H1 (cell line): Measurements from ENCODE around the gene FGF14. TPM values are rescaled to one million over a fixed set of nuclear protein-coding genes. Genes with fewer than 3 reads are reported as not detected.

Experiments used
- CTCF ChIA-PET: fragments of 300-600 bp; sonication (Branson Sonifier 250); formaldehyde crosslinking; loops from one replicate; lab custom pipeline; 2021; ENCODE audit not compliant: partially characterized antibody; lab: Charles Lee
- POLR2A ChIA-PET: fragments of 300-600 bp; sonication (Branson Sonifier 250); formaldehyde crosslinking; loops from one replicate; lab custom pipeline; 2021; ENCODE audit warnings: inconsistent platforms; ENCODE audit not compliant: partially characterized antibody; lab: Charles Lee
- DNase-seq, 2 experiments: peaks; one replicate each; pipeline versions ENCODE4 v3.0.0 to v3.0.0-alpha.2; 2010 to 2022; ENCODE audit warnings: low spot score in 2 of 2, low read depth in 1 of 2, mixed read lengths in 1 of 2
- FAIRE-seq: peaks from 2 replicates; lab custom pipeline; 2011; peaks lifted over from hg19 to GRCh38; lab: Jason Lieb, UNC
- H2AFZ ChIP-seq: 2 replicates; pipeline ENCODE4 v1.8.1; 2012; ENCODE audit warnings: low read length, inconsistent platforms
- H2AK5ac ChIP-seq: 2 replicates; pipeline ENCODE4 v1.6.1; 2013; ENCODE audit warnings: low read depth, low read length
- H2BK120ac ChIP-seq: replicated peaks from 2 replicates; pipeline ENCODE3; 2013; ENCODE audit warnings: low read depth, low read length, inconsistent platforms
- H2BK12ac ChIP-seq: 2 replicates; pipeline ENCODE4 v1.6.1; 2013; ENCODE audit warnings: low read depth, low read length
- H2BK15ac ChIP-seq: 2 replicates; pipeline ENCODE4 v1.6.1; 2013; ENCODE audit warnings: low read length
- H2BK20ac ChIP-seq: 2 replicates; pipeline ENCODE4 v1.6.1; 2013; ENCODE audit warnings: low read length
- H2BK5ac ChIP-seq: 2 replicates; pipeline ENCODE4 v1.6.1; 2013; ENCODE audit warnings: low read depth, low read length
- H3K14ac ChIP-seq: 2 replicates; pipeline ENCODE4 v1.6.1; 2013; ENCODE audit warnings: inconsistent platforms; ENCODE audit not compliant: insufficient read length
- H3K18ac ChIP-seq: 2 replicates; pipeline ENCODE4 v1.6.1; 2013; ENCODE audit warnings: low read length; ENCODE audit errors: extremely low read depth
- H3K23ac ChIP-seq: 2 replicates; pipeline ENCODE4 v1.6.1; 2013; ENCODE audit warnings: inconsistent platforms; ENCODE audit not compliant: insufficient read length
- H3K23me2 ChIP-seq: 2 replicates; pipeline ENCODE4 v1.6.1; 2013; ENCODE audit warnings: low read depth, low read length
- H3K27ac ChIP-seq: 2 replicates; pipeline ENCODE4 v1.6.1; 2011; ENCODE audit warnings: low read depth, low read length, inconsistent platforms
- H3K27me3 ChIP-seq, 4 experiments: replicated peaks in 1 of 4; 1 replicate in 1 of 4; 2 replicates in 3 of 4; pipeline versions ENCODE4 v1.6.1 to v1.8.1; 2011 to 2013; ENCODE audit warnings: low read length in 3 of 4, mild to moderate bottlenecking in 3 of 4, inconsistent platforms in 2 of 4, mixed read lengths in 2 of 4, moderate library complexity in 1 of 4; ENCODE audit not compliant: control insufficient read depth in 3 of 4, insufficient read depth in 3 of 4; ENCODE audit errors: extremely low read depth in 1 of 4
- H3K36me3 ChIP-seq, 4 experiments: 2 replicates each; pipeline versions ENCODE4 v1.6.1 to v1.8.1; 2011 to 2013; ENCODE audit warnings: mild to moderate bottlenecking in 4 of 4, low read length in 3 of 4, moderate library complexity in 2 of 4, control low read depth in 1 of 4, inconsistent platforms in 1 of 4; ENCODE audit not compliant: insufficient read depth in 4 of 4, control insufficient read depth in 2 of 4
- H3K4ac ChIP-seq: replicated peaks from 2 replicates; pipeline ENCODE3; 2013; ENCODE audit warnings: low read length, low read depth, mixed read lengths, inconsistent platforms; ENCODE audit not compliant: insufficient read length
- H3K4me1 ChIP-seq, 4 experiments: replicated peaks in 1 of 4; 1 replicate in 1 of 4; 2 replicates in 3 of 4; pipeline versions ENCODE4 v1.6.1 to v1.8.1; 2011 to 2013; ENCODE audit warnings: low read length in 3 of 4, inconsistent platforms in 2 of 4, mixed read lengths in 1 of 4; ENCODE audit not compliant: insufficient read depth in 4 of 4, control insufficient read depth in 3 of 4
- H3K4me2 ChIP-seq, 2 experiments: 2 replicates each; pipeline versions ENCODE4 v1.6.1 to v1.8.1; 2011 to 2013; ENCODE audit warnings: low read depth in 2 of 2, low read length in 2 of 2, control low read depth in 1 of 2, inconsistent platforms in 1 of 2, mild to moderate bottlenecking in 1 of 2; ENCODE audit not compliant: insufficient read depth in 1 of 2
- H3K4me3 ChIP-seq, 4 experiments: fragments of 200-600, 300-600 bp in 1 of 4; sonication (generic), shearing (Covaris generic), sonication (Bioruptor Twin) in 1 of 4; 2 replicates each; pipeline versions ENCODE4 v1.5.1 to v1.8.1; 2011 to 2016; ENCODE audit warnings: low read length in 4 of 4, low read depth in 3 of 4, control low read depth in 2 of 4, inconsistent platforms in 2 of 4, mild to moderate bottlenecking in 2 of 4, mixed read lengths in 1 of 4, moderate library complexity in 1 of 4; ENCODE audit not compliant: insufficient read depth in 2 of 4; ENCODE audit errors: extremely low read depth in 1 of 4
- H3K56ac ChIP-seq: replicated peaks from 2 replicates; pipeline ENCODE3; 2013; ENCODE audit warnings: low read depth, mild to moderate bottlenecking, mixed read lengths, low read length, inconsistent platforms; ENCODE audit not compliant: insufficient read length
- H3K79me1 ChIP-seq: 2 replicates; pipeline ENCODE4 v1.6.1; 2013; ENCODE audit warnings: low read depth, low read length, control low read depth
- H3K79me2 ChIP-seq, 2 experiments: 2 replicates each; pipeline versions ENCODE4 v1.6.1 to v1.8.1; 2012 to 2013; ENCODE audit warnings: low read length in 2 of 2, mild to moderate bottlenecking in 2 of 2, inconsistent platforms in 1 of 2; ENCODE audit not compliant: insufficient read depth in 2 of 2, control insufficient read depth in 1 of 2
- H3K9ac ChIP-seq, 4 experiments: replicated peaks in 1 of 4; 1 replicate in 1 of 4; 2 replicates in 3 of 4; pipeline versions ENCODE4 v1.6.1 to v1.8.1; 2011 to 2013; ENCODE audit warnings: low read depth in 3 of 4, low read length in 3 of 4, control low read depth in 2 of 4, mild to moderate bottlenecking in 2 of 4, moderate library complexity in 2 of 4, inconsistent platforms in 1 of 4; ENCODE audit errors: extremely low read depth in 1 of 4
- H3K9me3 ChIP-seq, 2 experiments: 2 replicates each; pipeline versions ENCODE4 v1.6.1 to v1.8.1; 2012 to 2013; ENCODE audit warnings: mild to moderate bottlenecking in 2 of 2, moderate library complexity in 2 of 2, control low read depth in 1 of 2, inconsistent platforms in 1 of 2, low read depth in 1 of 2, low read length in 1 of 2, mixed read lengths in 1 of 2; ENCODE audit not compliant: insufficient read depth in 2 of 2
- H4K20me1 ChIP-seq, 2 experiments: replicated peaks in 1 of 2; 2 replicates each; pipeline versions ENCODE3 to v1.8.1; 2011 to 2013; ENCODE audit warnings: inconsistent platforms in 2 of 2, low read length in 2 of 2, mild to moderate bottlenecking in 1 of 2; ENCODE audit not compliant: insufficient read depth in 2 of 2, control insufficient read depth in 1 of 2
- H4K5ac ChIP-seq: 2 replicates; pipeline ENCODE4 v1.6.1; 2013; ENCODE audit warnings: low read length, low read depth, mixed read lengths, inconsistent platforms; ENCODE audit not compliant: insufficient read length
- H4K8ac ChIP-seq: 2 replicates; pipeline ENCODE4 v1.8.0; 2013; ENCODE audit warnings: mild to moderate bottlenecking, moderate library complexity, low read length, inconsistent platforms; ENCODE audit not compliant: insufficient read depth; ENCODE audit errors: extremely low read depth
- H4K91ac ChIP-seq: replicated peaks from 2 replicates; pipeline ENCODE3; 2013; ENCODE audit warnings: low read length, mixed read lengths, inconsistent platforms; ENCODE audit not compliant: insufficient read length
- CHD1 ChIP-seq: IDR thresholded peaks from 2 replicates; pipeline ENCODE4 v1.6.1; 2012; ENCODE audit warnings: low read depth, low read length, improper control_type of control experiment
- E2F6 ChIP-seq: IDR thresholded peaks from 2 replicates; pipeline ENCODE4 v1.6.1; 2012; ENCODE audit warnings: inconsistent platforms
- EGR1 ChIP-seq: IDR thresholded peaks from 2 replicates; pipeline ENCODE4 v1.6.1; 2011; ENCODE audit warnings: low read depth, low read length, borderline replicate concordance
- EZH2 ChIP-seq: fragments of 200-600 bp; sonication (generic); IDR thresholded peaks from 2 replicates; pipeline ENCODE4 v1.7.1; 2012; ENCODE audit warnings: low read depth, mild to moderate bottlenecking, moderate library complexity, low read length, inconsistent platforms; ENCODE audit not compliant: severe bottlenecking
- GTF2F1 ChIP-seq: IDR thresholded peaks from 2 replicates; pipeline ENCODE4 v1.6.1; 2012; ENCODE audit warnings: low read depth, low read length, improper control_type of control experiment, borderline replicate concordance
- HDAC2 ChIP-seq, 2 experiments: fragments of 300-600 bp in 1 of 2; sonication (generic) in 1 of 2; IDR thresholded peaks; 2 replicates each; pipeline ENCODE4 v1.6.1; 2011 to 2012; ENCODE audit warnings: low read depth in 2 of 2, low read length in 2 of 2, mild to moderate bottlenecking in 2 of 2, moderate library complexity in 2 of 2, borderline replicate concordance in 1 of 2, inconsistent platforms in 1 of 2
- KDM4A ChIP-seq: IDR thresholded peaks from one replicate; pipeline ENCODE4 v1.7.1; 2012; ENCODE audit warnings: low read depth, mild to moderate bottlenecking, moderate library complexity, low read length, inconsistent platforms; ENCODE audit not compliant: severe bottlenecking
- MAFK ChIP-seq: IDR thresholded peaks from 2 replicates; pipeline ENCODE4 v1.6.1; 2012; ENCODE audit warnings: low read depth, mild to moderate bottlenecking, improper control_type of control experiment, low read length
- RXRA ChIP-seq: IDR thresholded peaks from 2 replicates; pipeline ENCODE4 v1.6.1; 2011; ENCODE audit warnings: low read depth, mild to moderate bottlenecking, low read length, moderate library complexity; ENCODE audit not compliant: insufficient read depth
- TBP ChIP-seq: IDR thresholded peaks from 2 replicates; pipeline ENCODE4 v1.6.1; 2011; ENCODE audit warnings: low read depth, low read length, improper control_type of control experiment
- USF2 ChIP-seq: IDR thresholded peaks from 2 replicates; pipeline ENCODE4 v1.6.1; 2011; ENCODE audit warnings: low read length, improper control_type of control experiment
- polyA plus RNA-seq, 7 experiments: library from polyadenylated mRNA; depleted of rRNA in 3 of 7; stranded (reverse) in 5 of 7; unstranded in 2 of 7; fragments of >200 nt in 5 of 7; fragments of 200-250 nt in 2 of 7; gene quantifications; 1 replicate in 5 of 7; 2 replicates in 1 of 7; 4 replicates in 1 of 7; pipeline versions ENCODE4 v1.2.1 to v1.2.3, GENCODE V29; 2011 to 2013; ENCODE audit warnings: missing spikeins in 2 of 7, mixed read lengths in 2 of 7
- total RNA-seq: library from RNA; stranded (reverse); fragmentation: NEBNext Ultra II Directional; extraction: Animal tissue kit (Norgen Biotek cat#: 25700); gene quantifications from 2 replicates; pipeline ENCODE4 v1.2.1, GENCODE V29; 2021

Gene FGF14
- total and polyA plus RNA-seq, 2 of the 8 experiments (the other 6 are each of a cell fraction or from before 2014, with no cell fraction given) = 0.05 to 0.58 TPM

- Histone ChIP-seq H3K36me3 (no peaks in the 10 kb centered on the region), H3K79me1 (no peaks in the 10 kb centered on the region), H4K20me1 (no peaks in the 10 kb centered on the region), H2AFZ (no peak overlapping the region), H3K4me1 (no peaks in the 10 kb centered on the region), H3K9me3 (no peaks in the 10 kb centered on the region), H3K4ac (no peak overlapping the region), H3K56ac (no peak overlapping the region), H2BK20ac (no peak overlapping the region), H3K27me3 (no peaks in the 10 kb centered on the region; a peak in 1 of 7 replicates), H3K4me2 (no peak overlapping the region), H3K27ac (no peak overlapping the region), H2BK12ac (no peak overlapping the region), H3K23ac (no peak overlapping the region), H4K5ac (no peak overlapping the region), H2BK15ac (no peak overlapping the region), H3K18ac (no peak overlapping the region), H3K14ac (no peak overlapping the region), H2BK5ac (no peak overlapping the region), H3K9ac (no peak overlapping the region), H2BK120ac (no peak overlapping the region), H3K23me2 (no peaks in the 10 kb centered on the region), H3K79me2 (no peaks in the 10 kb centered on the region), H2AK5ac (no peak overlapping the region), H4K8ac (no peak overlapping the region), H3K4me3 (no peak overlapping the region), H4K91ac (no peak overlapping the region)
- ChIA-PET POLR2A (no interaction called here), CTCF (interaction anchor here (0.8 to 1.9 kb wide), 3 partner anchors 11 to 108 kb away, joined by 3 to 5 read pairs (median 4); no protein-coding TSS in a partner anchor)
- no peak for DNase-seq
- FAIRE-seq = no peak
- TF ChIP-seq HDAC2 (IDR thresholded peaks at IDR 0.05; ENCODE audit: borderline replicate concordance in 1 of 2, low read depth in 2 of 2, low read length in 2 of 2) (no peak), GTF2F1 (no peak), KDM4A (no peak), USF2 (no peak), TBP (no peak), MAFK (no peak), CHD1 (no peak), EZH2 (no peak), E2F6 (no peak), EGR1 (no peak), RXRA (no peak)
Observed at GRCh38 chr13:101982903-101983302, 418.9 kb downstream of the FGF14 start.
